ES-I3 (cell line): ENCODE results near the gene ANKRD34A.

Experiments
- H3K36me3 ChIP-seq: 2 replicates; pipeline ENCODE4 v1.6.1; 2013; ENCODE audit warnings: mild to moderate bottlenecking, low read length, control low read depth, moderate library complexity; ENCODE audit not compliant: insufficient read depth
- H3K4me1 ChIP-seq: 2 replicates; pipeline ENCODE4 v1.6.1; 2013; ENCODE audit warnings: mild to moderate bottlenecking, control low read depth, low read length; ENCODE audit not compliant: insufficient read depth
- H3K9ac ChIP-seq: 2 replicates; pipeline ENCODE4 v1.6.1; 2013; ENCODE audit warnings: low read depth, mild to moderate bottlenecking, low read length, moderate library complexity
- H3K9me3 ChIP-seq: 2 replicates; pipeline ENCODE4 v1.6.1; 2013; ENCODE audit warnings: mild to moderate bottlenecking, low read length, moderate library complexity; ENCODE audit not compliant: control insufficient read depth, insufficient read depth

ANKRD34A gene

DNA sequence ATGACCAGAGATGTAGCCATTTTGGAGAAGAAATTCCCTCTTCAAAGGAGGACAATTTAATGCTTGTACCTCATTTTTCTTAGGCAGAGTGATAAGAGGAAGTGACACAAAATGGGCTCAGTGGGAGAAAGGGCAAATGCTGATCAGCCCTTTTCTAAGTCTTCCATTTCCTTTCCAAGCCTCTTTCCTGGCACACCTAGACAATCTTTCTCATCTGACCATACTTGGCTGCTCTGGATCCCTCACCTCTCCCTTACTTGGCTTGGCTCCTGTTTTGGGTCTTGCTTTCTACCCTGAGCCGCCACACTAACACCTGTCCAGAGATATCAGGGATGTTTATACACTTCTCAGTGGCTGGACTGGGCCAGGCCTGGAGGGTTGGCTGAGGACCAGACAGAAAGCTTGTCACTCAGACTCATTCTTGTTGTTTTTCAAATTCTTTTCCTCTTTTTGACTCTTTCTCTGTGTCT lies 18.9 kb upstream of the ANKRD34A start:
- peaks cover 52% of the 10 kb centered on the region for H3K4me1 ChIP-seq
- H3K36me3 ChIP-seq: no peaks in the 10 kb centered on the region
- no peak overlapping the region for H3K9ac ChIP-seq

GRCh38 chr1:145982010-145982723 lies 17.8 kb upstream of the ANKRD34A start:
- Histone ChIP-seq H3K4me1 (peaks cover 59% of the 10 kb centered on the region), H3K9ac (no peak overlapping the region), H3K36me3 (no peaks in the 10 kb centered on the region), H3K9me3 (no peaks in the 10 kb centered on the region)

More for the DNA sequence above, 18.9 kb upstream of the ANKRD34A start:
- H3K9me3 ChIP-seq: no peaks in the 10 kb centered on the region

- no peak overlapping the region for H3K9ac ChIP-seq
- no peaks in the 10 kb centered on the region for H3K9me3 ChIP-seq
- H3K4me1 ChIP-seq: peaks cover 50% of the 10 kb centered on the region
- no peaks in the 10 kb centered on the region for H3K36me3 ChIP-seq
Measured at GRCh38 chr1:145980457-145980994, 16.2 kb upstream of the ANKRD34A start.

GRCh38 chr1:145979746-145980456 lies 15.5 kb upstream of the ANKRD34A start:
- H3K4me1 ChIP-seq: peaks cover 44% of the 10 kb centered on the region
- peak overlapping the region; percentile 19; the same call in 1 of the 2 replicates for H3K9ac ChIP-seq
- no peaks in the 10 kb centered on the region for H3K9me3 ChIP-seq
- no peaks in the 10 kb centered on the region for H3K36me3 ChIP-seq

DNA sequence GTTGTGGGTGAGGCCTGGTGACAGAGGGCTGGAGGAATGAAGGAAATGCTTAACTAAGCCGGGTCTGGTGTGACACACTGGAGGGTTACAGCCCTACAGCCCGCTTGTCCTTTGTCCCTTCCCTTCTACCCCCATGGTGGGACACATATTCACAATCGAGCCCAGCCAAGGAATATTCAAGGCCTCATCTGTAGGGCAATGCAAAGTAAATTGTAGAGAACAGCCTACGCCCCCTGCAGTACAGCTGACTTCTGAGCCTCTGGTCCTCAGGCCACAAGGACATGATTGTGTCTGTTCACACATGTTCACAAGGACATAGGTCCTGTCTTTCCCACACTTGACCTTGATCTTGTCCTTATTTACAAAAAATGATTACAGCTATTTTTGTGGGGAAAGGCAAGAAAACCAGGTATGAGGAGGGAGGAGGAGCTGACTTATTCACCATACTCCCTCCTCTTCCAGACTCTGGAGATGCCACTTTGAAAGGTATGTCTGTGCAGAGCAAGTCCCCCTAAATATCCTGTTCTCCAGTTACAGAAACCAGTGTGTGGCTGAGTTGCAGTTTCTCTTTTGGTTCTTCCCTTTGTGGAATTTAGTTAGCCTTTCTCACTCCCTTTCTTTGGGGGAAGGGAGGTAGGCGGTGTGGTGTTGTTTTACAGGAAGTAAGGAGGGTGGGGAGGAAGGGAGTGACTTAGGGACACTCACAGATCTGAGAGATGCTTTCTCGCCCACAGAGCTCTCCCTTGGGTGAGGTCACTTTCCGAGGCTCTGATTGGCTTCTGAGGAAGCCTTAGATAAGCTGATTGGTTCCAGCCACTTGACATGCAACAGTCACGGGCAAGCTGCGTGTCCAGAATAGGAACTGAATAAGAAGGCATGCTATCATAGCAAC lies 14.7 kb upstream of the ANKRD34A start:
- no peaks in the 10 kb centered on the region for H3K36me3 ChIP-seq
- peaks cover 41% of the 10 kb centered on the region for H3K4me1 ChIP-seq
- H3K9me3 ChIP-seq: no peaks in the 10 kb centered on the region
- peak overlapping the region; percentile 45 for H3K9ac ChIP-seq

GRCh38 chr1:145978471-145978853 lies 14.1 kb upstream of the ANKRD34A start:
- no peaks in the 10 kb centered on the region for H3K9me3 ChIP-seq
- H3K36me3 ChIP-seq: no peaks in the 10 kb centered on the region
- H3K4me1 ChIP-seq: peaks cover 41% of the 10 kb centered on the region
- peak overlapping the region; percentile 45 for H3K9ac ChIP-seq

DNA sequence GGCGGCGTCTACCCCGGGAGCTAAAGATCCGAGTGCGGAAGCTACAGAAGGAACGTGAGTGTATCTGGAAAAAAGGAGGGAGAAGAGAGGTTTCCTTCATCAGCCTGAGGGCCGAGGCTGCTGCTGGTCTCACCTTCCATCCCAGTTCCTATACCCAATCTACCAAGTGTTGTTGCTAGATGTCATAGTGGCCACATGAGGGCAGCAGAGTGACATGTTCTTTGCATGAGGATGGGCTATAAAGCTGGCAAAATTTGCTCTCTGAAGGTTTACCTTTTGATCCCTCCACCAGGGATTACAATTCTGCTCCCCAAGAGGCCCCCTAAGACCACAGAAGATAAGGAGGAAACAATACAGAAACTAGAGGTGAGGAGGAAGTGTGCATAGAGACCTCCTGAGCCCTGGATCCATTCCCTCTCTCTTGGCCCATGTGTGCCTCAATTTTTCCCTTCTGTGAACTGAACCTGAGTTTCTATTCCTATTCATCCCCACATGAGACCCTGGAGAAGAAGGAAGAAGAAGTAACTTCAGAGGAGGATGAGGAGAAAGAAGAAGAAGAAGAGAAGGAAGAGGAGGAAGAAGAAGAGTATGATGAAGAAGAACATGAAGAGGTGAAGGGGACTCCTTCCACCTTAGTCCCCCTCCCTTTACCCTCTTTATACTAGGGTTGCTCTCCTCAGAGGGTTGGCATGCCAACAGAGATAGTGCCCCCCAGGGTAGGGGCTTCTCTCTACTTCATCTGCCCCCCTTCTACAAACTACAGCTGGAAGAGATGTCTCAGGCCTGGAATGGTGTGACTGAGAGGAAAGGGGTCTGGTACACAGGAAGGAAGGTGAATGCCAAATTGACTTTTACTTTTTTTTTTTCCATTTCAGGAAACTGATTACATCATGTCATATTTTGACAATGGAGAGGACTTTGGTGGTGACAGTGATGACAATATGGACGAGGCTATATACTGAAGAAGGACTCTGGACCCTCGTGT lies 13.4 kb upstream of the ANKRD34A start:
- Histone ChIP-seq H3K9ac (peak overlapping the region; percentile 45; the same call in 1 of the 2 replicates), H3K9me3 (no peaks in the 10 kb centered on the region), H3K4me1 (peaks cover 37% of the 10 kb centered on the region), H3K36me3 (no peaks in the 10 kb centered on the region)

DNA sequence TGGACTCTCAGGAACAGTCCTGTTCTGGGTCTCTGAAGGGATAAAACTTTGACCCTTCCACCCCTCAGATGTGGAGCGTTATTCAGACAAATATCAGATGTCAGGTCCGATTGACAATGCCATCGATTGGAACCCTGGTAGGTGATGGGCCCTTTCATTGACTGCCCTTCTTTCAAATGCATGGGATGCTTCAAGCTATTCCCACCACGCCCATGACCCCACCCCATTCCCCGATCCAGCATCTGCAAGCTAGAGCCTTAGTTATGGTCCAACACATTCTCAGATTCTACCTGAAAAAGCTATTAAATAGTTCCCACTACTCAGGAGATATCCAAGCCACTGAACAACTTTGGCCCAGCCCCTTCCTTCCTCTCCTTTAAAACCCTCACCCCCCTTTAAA lies 12.6 kb upstream of the ANKRD34A start:
- Histone ChIP-seq H3K9ac (no peak overlapping the region), H3K4me1 (peaks cover 32% of the 10 kb centered on the region), H3K9me3 (no peaks in the 10 kb centered on the region), H3K36me3 (no peaks in the 10 kb centered on the region)

GRCh38 chr1:145975216-145975615 lies 10.8 kb upstream of the ANKRD34A start:
- Histone ChIP-seq H3K9me3 (no peaks in the 10 kb centered on the region), H3K4me1 (peaks cover 23% of the 10 kb centered on the region), H3K36me3 (no peaks in the 10 kb centered on the region), H3K9ac (no peak overlapping the region)

DNA sequence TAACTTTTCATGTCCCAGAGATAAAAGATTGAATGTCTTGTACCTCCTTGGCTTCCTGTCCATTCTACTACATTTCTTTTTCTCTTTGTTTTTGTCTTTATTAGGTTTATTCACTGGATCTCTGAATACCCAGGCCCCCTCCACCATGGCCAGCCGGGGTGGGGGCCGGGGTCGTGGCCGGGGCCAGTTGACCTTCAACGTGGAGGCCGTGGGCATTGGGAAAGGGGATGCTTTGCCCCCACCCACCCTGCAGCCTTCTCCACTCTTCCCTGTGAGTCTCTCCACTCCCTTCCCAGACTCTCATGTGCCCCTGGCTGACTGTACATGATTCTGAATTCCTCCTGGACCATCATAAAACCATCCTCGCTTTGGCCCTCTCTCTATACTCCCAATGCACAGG lies 10.3 kb upstream of the ANKRD34A start:
- Histone ChIP-seq H3K36me3 (no peaks in the 10 kb centered on the region), H3K9me3 (no peaks in the 10 kb centered on the region), H3K9ac (no peak overlapping the region), H3K4me1 (peaks cover 18% of the 10 kb centered on the region)

DNA sequence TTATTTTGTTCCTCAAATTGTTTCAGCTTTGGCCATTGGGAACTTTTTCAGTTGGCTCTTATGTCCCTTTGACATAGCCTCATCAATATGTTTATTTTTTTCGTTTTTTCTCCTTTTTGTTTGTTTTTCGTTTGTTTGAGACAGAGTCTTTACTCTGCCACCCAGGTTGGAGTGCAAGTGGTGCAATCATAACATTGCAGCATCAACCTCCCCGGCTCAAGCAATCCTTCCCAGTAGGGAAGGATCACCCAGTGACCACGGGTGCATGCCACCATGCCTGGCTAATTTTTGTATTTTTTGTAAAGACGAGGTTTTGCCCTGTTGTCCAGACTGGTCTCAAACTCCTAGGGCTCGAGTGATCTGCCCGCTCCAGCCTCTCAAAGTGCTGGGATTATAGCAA lies 8.2 kb upstream of the ANKRD34A start:
- no peak overlapping the region for H3K9ac ChIP-seq

DNA sequence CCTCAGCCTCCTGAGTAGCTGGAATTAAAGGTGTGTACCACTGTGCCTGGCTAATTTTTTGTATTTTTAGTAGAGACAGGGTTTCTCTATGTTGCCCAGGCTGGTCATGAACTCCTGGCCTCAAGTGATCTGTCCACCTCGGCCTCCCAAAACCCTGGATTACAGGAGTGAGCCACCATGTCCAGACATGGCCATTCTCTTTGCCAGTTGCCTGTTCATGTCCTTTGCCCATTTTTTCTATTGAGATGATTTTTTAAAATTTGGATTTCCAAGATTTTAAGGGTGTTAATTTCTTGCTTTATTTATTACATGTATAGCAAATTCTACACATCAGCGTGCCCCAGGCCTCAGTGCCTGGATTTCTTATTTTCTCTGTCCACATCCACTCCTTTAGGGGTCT lies 2.9 kb upstream of the ANKRD34A start:
- no peaks in the 10 kb centered on the region for H3K9me3 ChIP-seq
- 0 out of 2 replicates have a peak, but pooled peaks cover 3% of the 10 kb centered on the region for H3K4me1 ChIP-seq
- no peaks in the 10 kb centered on the region for H3K36me3 ChIP-seq
- no peak overlapping the region for H3K9ac ChIP-seq

More for the DNA sequence above, 8.2 kb upstream of the ANKRD34A start:
- H3K36me3 ChIP-seq: no peaks in the 10 kb centered on the region
- no peaks in the 10 kb centered on the region for H3K9me3 ChIP-seq
- H3K4me1 ChIP-seq: no peaks in the 10 kb centered on the region

DNA sequence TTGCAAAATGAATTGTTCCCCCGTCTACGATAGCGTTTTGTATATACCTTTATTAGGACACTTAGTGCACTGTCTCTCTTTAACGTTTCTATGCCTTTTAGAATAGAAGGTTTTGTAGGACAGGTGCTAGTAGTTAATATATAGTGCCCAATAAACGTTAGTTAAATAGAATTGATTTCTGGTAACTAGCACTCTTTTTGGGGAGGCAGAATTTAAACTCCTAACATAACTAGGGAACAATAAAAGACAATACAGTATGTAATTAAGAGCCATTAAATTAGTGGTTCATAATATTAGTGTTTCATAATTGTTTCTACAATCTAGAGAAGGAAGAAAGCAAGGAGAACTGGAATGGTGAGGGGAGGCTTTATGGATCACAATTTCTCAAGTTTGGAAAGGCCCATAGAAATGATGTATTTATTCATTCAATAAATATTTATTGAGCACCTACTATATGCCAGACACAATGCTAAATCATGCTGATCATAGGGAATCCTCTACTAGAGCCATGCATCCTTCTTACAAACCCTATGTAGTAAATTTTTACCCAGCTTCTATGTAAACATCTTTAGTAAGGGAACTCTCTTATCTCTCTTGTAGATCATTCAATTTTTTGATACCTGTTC lies 857 bp upstream of the ANKRD34A start:
- peak overlapping the region; percentile 68; the same call in 1 of the 2 replicates for H3K9ac ChIP-seq
- no peaks in the 10 kb centered on the region for H3K9me3 ChIP-seq
- H3K36me3 ChIP-seq: no peaks in the 10 kb centered on the region
- H3K4me1 ChIP-seq: 0 out of 2 replicates have a peak, but pooled peaks cover 3% of the 10 kb centered on the region
